WTC11 (cell line): Measurements from ENCODE around the gene MESP2. TPM values are rescaled to one million over a fixed set of nuclear protein-coding genes. Genes with fewer than 3 reads are reported as not detected.

ENCODE experiments used
- ATAC-seq: fragments of 200-7000 bp; cut with Tn5 transposase; 2 replicates; pipeline ENCODE4 v1.10.0; 2021; ENCODE audit warnings: mild to moderate bottlenecking, moderate library complexity
- CTCF ChIA-PET: fragments of 300-600 bp; sonication (Branson Sonifier 250); formaldehyde crosslinking; loops from one replicate; lab custom pipeline; 2021; ENCODE audit warnings: antibody characterized with exemption; lab: Charles Lee
- POLR2A ChIA-PET: fragments of 350-600 bp; sonication (Branson Sonifier 250); formaldehyde crosslinking; loops from one replicate; lab custom pipeline; 2021; ENCODE audit warnings: antibody characterized with exemption; lab: Charles Lee
- DNase-seq: peaks from one replicate; pipeline ENCODE4 v3.0.0; 2021; ENCODE audit warnings: low spot score
- H3K27ac Mint-ChIP-seq: 2 replicates; pipeline ENCODE4 v1.8.0; 2021; ENCODE audit warnings: mixed read lengths
- H3K27me3 Mint-ChIP-seq: 2 replicates; pipeline ENCODE4 v1.8.0; 2021; ENCODE audit warnings: low read depth, mild to moderate bottlenecking, moderate library complexity, mixed read lengths
- H3K36me3 Mint-ChIP-seq: 2 replicates; pipeline ENCODE4 v1.8.0; 2021; ENCODE audit warnings: mixed read lengths
- H3K4me1 Mint-ChIP-seq: 2 replicates; pipeline ENCODE4 v1.8.0; 2022; ENCODE audit warnings: mixed read lengths
- H3K4me3 Mint-ChIP-seq: 2 replicates; pipeline ENCODE4 v1.8.0; 2021; ENCODE audit warnings: mild to moderate bottlenecking, moderate library complexity, mixed read lengths
- H3K9me3 Mint-ChIP-seq: 2 replicates; pipeline ENCODE4 v1.8.0; 2021; ENCODE audit warnings: mixed read lengths
- ATF1 ChIP-seq: sonication (generic); formaldehyde crosslinking; IDR thresholded peaks from 2 replicates; pipeline ENCODE4 v1.8.1; 2023; ENCODE audit warnings: mild to moderate bottlenecking, moderate library complexity, missing genetic modification reagents
- HMGA2 ChIP-seq: fragments of 250-450 bp; sonication (Bioruptor Pico); IDR thresholded peaks from 2 replicates; pipeline ENCODE4 v1.4.0; 2021; ENCODE audit warnings: mild to moderate bottlenecking, moderate library complexity
- JAZF1 ChIP-seq: fragments of 250-450 bp; sonication (Bioruptor Pico); IDR thresholded peaks from 2 replicates; pipeline ENCODE4 v1.9.0; 2021; ENCODE audit warnings: moderate library complexity, mild to moderate bottlenecking, inconsistent platforms
- JUN ChIP-seq: sonication (generic); formaldehyde crosslinking; IDR thresholded peaks from 2 replicates; pipeline ENCODE4 v1.8.0; 2023; ENCODE audit warnings: mild to moderate bottlenecking, missing genetic modification reagents
- MYBL2 ChIP-seq: sonication (generic); formaldehyde crosslinking; IDR thresholded peaks from 2 replicates; pipeline ENCODE4 v1.8.1; 2023; ENCODE audit warnings: mild to moderate bottlenecking, moderate library complexity, missing genetic modification reagents
- NFE2L1 ChIP-seq: sonication (generic); formaldehyde crosslinking; IDR thresholded peaks from 2 replicates; pipeline ENCODE4 v1.8.1; 2023; ENCODE audit warnings: missing genetic modification reagents
- OVOL2 ChIP-seq: fragments of 250-450 bp; sonication (Bioruptor Pico); IDR thresholded peaks from 2 replicates; pipeline ENCODE4 v1.9.0; 2021; ENCODE audit warnings: mild to moderate bottlenecking, borderline replicate concordance
- PRRX2 ChIP-seq: fragments of 250-450 bp; sonication (Bioruptor Pico); IDR thresholded peaks from 2 replicates; pipeline ENCODE4 v1.8.0; 2021; ENCODE audit warnings: mild to moderate bottlenecking
- RORB ChIP-seq: fragments of 250-450 bp; sonication (Bioruptor Pico); IDR thresholded peaks from 2 replicates; pipeline ENCODE4 v1.9.0; 2021; ENCODE audit warnings: mild to moderate bottlenecking
- SMAD3 ChIP-seq: sonication (generic); formaldehyde crosslinking; IDR thresholded peaks from 2 replicates; pipeline ENCODE4 v1.8.0; 2022; ENCODE audit warnings: missing genetic modification reagents, mild to moderate bottlenecking, borderline replicate concordance
- SP1 ChIP-seq: sonication (generic); formaldehyde crosslinking; conservative IDR thresholded peaks from 2 replicates; pipeline ENCODE4 v1.8.1; 2022; ENCODE audit warnings: missing genetic modification reagents
- ZNF219 ChIP-seq: sonication (generic); formaldehyde crosslinking; IDR thresholded peaks from 2 replicates; pipeline ENCODE4 v1.8.0; 2023; ENCODE audit warnings: missing genetic modification reagents, mild to moderate bottlenecking, borderline replicate concordance
- ZNF263 ChIP-seq: sonication (generic); formaldehyde crosslinking; IDR thresholded peaks from 2 replicates; pipeline ENCODE4 v1.8.1; 2022; ENCODE audit warnings: low read depth, mild to moderate bottlenecking, moderate library complexity, missing genetic modification reagents
- ZNF416 ChIP-seq: fragments of 250-450 bp; sonication (Bioruptor Pico); IDR thresholded peaks from 2 replicates; pipeline ENCODE4 v1.9.0; 2021; ENCODE audit warnings: mild to moderate bottlenecking, inconsistent platforms
- ZNF671 ChIP-seq: fragments of 250-450 bp; sonication (Bioruptor Pico); IDR thresholded peaks from 2 replicates; pipeline ENCODE4 v1.8.0; 2021; ENCODE audit warnings: mild to moderate bottlenecking
- total RNA-seq: library from RNA; stranded (reverse); gene quantifications from 3 replicates; pipeline ENCODE4 v1.2.3, GENCODE V29; 2021
- TF ChIP-seq, protein P1 (sequence below): sonication (generic); formaldehyde crosslinking; IDR thresholded peaks from 2 replicates; pipeline ENCODE4 v1.8.1; 2023; ENCODE audit warnings: mild to moderate bottlenecking, missing genetic modification reagents
- TF ChIP-seq, protein P2 (sequence below): sonication (generic); formaldehyde crosslinking; IDR thresholded peaks from 2 replicates; pipeline ENCODE4 v1.8.1; 2023; ENCODE audit warnings: mild to moderate bottlenecking, missing genetic modification reagents
- TF ChIP-seq, protein P3 (sequence below): fragments of 250-450 bp; sonication (Bioruptor Pico); IDR thresholded peaks from 2 replicates; pipeline ENCODE4 v1.8.0; 2021; ENCODE audit warnings: mild to moderate bottlenecking
- TF ChIP-seq, protein P4 (sequence below): fragments of 250-450 bp; sonication (Bioruptor Pico); conservative IDR thresholded peaks from 2 replicates; pipeline ENCODE4 v1.9.0; 2021; ENCODE audit warnings: mild to moderate bottlenecking
- TF ChIP-seq, protein P5 (sequence below): sonication (generic); formaldehyde crosslinking; IDR thresholded peaks from 2 replicates; pipeline ENCODE4 v1.8.0; 2022; ENCODE audit warnings: mild to moderate bottlenecking, missing genetic modification reagents
- TF ChIP-seq, protein P6 (sequence below): sonication (generic); formaldehyde crosslinking; IDR thresholded peaks from 2 replicates; pipeline ENCODE4 v1.8.0; 2023; ENCODE audit warnings: missing genetic modification reagents, mild to moderate bottlenecking, borderline replicate concordance

Gene MESP2
- total RNA-seq, 1 experiment from 2014 or later, result 0.68 TPM

DNA sequence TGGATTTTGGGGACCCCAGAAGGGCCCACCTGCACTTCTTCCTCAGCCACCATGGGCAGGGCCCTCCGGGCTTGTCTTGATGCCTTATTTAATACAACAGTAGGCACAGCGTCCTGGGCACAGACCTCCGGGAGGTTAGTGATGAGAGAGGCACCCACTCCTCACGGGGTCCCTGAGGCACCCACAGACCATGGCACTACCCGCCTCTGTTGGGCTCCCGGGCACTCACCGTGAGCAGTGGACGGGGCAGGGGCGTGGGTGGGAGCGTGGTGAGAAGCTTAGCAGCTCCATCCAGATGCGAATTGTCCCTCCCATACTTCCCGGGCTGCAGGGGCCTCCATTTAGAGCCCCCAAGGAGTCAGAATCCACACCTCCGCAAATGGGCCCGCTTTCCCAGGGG, 317 bp upstream of the MESP2 start (continued):
- TF ChIP-seq, protein P1, sequence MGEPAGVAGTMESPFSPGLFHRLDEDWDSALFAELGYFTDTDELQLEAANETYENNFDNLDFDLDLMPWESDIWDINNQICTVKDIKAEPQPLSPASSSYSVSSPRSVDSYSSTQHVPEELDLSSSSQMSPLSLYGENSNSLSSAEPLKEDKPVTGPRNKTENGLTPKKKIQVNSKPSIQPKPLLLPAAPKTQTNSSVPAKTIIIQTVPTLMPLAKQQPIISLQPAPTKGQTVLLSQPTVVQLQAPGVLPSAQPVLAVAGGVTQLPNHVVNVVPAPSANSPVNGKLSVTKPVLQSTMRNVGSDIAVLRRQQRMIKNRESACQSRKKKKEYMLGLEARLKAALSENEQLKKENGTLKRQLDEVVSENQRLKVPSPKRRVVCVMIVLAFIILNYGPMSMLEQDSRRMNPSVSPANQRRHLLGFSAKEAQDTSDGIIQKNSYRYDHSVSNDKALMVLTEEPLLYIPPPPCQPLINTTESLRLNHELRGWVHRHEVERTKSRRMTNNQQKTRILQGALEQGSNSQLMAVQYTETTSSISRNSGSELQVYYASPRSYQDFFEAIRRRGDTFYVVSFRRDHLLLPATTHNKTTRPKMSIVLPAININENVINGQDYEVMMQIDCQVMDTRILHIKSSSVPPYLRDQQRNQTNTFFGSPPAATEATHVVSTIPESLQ (CRISPR knock-in tag), result no peak
- TF ChIP-seq, protein P2, sequence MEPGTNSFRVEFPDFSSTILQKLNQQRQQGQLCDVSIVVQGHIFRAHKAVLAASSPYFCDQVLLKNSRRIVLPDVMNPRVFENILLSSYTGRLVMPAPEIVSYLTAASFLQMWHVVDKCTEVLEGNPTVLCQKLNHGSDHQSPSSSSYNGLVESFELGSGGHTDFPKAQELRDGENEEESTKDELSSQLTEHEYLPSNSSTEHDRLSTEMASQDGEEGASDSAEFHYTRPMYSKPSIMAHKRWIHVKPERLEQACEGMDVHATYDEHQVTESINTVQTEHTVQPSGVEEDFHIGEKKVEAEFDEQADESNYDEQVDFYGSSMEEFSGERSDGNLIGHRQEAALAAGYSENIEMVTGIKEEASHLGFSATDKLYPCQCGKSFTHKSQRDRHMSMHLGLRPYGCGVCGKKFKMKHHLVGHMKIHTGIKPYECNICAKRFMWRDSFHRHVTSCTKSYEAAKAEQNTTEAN, result no peak
- TF ChIP-seq ZNF219 (CRISPR knock-in tag) (no peak), RORB (CRISPR knock-in tag) (no peak), NFE2L1 (no peak), JUN (no peak), OVOL2 (CRISPR knock-in tag) (no peak)
- TF ChIP-seq, protein P3, sequence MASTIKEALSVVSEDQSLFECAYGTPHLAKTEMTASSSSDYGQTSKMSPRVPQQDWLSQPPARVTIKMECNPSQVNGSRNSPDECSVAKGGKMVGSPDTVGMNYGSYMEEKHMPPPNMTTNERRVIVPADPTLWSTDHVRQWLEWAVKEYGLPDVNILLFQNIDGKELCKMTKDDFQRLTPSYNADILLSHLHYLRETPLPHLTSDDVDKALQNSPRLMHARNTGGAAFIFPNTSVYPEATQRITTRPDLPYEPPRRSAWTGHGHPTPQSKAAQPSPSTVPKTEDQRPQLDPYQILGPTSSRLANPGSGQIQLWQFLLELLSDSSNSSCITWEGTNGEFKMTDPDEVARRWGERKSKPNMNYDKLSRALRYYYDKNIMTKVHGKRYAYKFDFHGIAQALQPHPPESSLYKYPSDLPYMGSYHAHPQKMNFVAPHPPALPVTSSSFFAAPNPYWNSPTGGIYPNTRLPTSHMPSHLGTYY (CRISPR knock-in tag), result no peak
- TF ChIP-seq, protein P4, sequence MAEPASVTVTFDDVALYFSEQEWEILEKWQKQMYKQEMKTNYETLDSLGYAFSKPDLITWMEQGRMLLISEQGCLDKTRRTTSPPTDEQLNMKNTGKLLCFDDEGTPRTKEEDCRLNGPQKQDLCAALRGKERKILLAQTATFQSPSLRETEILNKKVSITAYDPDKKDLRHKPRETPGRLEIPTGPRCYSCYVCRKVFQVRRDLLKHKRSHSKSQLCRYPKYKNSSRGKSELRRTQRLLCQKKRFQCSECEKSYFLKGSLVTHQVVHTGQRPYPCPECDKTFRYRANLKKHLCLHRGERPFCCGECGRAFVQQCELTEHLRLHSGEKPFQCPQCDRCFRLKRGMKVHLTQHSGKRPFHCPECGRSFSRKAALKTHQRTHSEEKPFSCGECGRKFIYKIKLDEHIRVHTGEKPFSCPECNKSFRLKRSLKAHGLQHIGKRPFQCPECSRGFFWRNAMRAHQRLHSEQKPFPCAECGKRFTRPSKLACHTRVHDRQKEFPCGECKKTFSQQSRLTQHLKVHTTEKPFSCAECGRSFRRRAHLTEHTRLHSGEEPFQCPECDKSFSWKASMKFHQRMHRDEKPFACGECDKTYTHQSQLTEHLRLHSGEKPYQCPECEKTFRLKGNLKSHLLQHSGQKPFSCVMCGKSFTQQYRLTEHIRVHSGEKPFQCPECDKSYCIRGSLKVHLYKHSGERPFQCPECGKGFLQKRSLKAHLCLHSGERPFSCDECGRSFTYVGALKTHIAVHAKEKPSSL, result no peak
- TF ChIP-seq, protein P5, sequence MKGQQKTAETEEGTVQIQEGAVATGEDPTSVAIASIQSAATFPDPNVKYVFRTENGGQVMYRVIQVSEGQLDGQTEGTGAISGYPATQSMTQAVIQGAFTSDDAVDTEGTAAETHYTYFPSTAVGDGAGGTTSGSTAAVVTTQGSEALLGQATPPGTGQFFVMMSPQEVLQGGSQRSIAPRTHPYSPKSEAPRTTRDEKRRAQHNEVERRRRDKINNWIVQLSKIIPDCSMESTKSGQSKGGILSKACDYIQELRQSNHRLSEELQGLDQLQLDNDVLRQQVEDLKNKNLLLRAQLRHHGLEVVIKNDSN (CRISPR knock-in tag), result no peak
- TF ChIP-seq, protein P6, sequence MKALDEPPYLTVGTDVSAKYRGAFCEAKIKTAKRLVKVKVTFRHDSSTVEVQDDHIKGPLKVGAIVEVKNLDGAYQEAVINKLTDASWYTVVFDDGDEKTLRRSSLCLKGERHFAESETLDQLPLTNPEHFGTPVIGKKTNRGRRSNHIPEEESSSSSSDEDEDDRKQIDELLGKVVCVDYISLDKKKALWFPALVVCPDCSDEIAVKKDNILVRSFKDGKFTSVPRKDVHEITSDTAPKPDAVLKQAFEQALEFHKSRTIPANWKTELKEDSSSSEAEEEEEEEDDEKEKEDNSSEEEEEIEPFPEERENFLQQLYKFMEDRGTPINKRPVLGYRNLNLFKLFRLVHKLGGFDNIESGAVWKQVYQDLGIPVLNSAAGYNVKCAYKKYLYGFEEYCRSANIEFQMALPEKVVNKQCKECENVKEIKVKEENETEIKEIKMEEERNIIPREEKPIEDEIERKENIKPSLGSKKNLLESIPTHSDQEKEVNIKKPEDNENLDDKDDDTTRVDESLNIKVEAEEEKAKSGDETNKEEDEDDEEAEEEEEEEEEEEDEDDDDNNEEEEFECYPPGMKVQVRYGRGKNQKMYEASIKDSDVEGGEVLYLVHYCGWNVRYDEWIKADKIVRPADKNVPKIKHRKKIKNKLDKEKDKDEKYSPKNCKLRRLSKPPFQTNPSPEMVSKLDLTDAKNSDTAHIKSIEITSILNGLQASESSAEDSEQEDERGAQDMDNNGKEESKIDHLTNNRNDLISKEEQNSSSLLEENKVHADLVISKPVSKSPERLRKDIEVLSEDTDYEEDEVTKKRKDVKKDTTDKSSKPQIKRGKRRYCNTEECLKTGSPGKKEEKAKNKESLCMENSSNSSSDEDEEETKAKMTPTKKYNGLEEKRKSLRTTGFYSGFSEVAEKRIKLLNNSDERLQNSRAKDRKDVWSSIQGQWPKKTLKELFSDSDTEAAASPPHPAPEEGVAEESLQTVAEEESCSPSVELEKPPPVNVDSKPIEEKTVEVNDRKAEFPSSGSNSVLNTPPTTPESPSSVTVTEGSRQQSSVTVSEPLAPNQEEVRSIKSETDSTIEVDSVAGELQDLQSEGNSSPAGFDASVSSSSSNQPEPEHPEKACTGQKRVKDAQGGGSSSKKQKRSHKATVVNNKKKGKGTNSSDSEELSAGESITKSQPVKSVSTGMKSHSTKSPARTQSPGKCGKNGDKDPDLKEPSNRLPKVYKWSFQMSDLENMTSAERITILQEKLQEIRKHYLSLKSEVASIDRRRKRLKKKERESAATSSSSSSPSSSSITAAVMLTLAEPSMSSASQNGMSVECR (CRISPR knock-in tag), result no peak

DNA sequence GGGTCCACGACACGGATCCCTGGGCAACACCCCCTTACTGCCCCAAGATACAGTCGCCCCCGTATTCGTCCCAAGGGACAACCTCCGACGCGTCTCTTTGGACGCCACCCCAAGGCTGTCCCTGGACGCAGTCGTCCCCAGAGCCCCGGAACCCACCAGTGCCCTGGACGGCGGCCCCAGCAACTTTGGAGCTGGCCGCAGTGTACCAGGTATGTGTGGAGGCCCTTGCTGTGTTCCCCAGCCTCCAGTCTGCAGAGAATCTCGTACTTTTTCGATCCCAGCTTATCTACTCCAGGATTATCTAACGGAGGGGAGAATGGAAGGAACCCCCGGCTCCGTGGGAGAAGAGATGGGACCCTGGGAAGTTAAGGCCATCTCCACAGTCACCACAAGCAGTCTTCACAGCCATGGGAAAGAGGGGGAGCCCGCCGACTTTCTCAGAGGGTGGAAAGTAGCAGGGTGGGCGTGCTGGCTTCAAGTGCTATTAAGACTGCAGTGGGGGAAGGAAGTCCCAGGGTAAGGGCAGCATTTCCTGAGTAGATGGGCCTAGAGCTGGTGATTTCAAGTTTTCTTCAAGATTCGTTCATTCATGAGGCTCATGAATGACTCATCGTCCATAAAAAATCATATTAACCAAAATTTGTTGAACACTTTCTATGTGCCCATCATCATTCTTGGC, 1.1 kb downstream of the MESP2 start:
- peak; percentile 4; the same call in 1 of the 2 replicates for ATAC-seq
- H3K4me3 Mint-ChIP-seq, result peak overlapping the region; percentile 60
- POLR2A ChIA-PET, result interaction anchor here (0.6 kb wide), 1 partner anchor 10 kb away, joined by 3 read pairs; no protein-coding TSS in a partner anchor
- TF ChIP-seq MYBL2 (CRISPR knock-in tag) (no peak), SP1 (CRISPR knock-in tag) (no peak), ZNF416 (CRISPR knock-in tag) (no peak), ATF1 (CRISPR knock-in tag) (no peak), PRRX2 (no peak), ZNF671 (no peak), SMAD3 (CRISPR knock-in tag) (no peak), JAZF1 (CRISPR knock-in tag) (no peak), ZNF219 (CRISPR knock-in tag) (no peak), ZNF263 (CRISPR knock-in tag) (no peak), HMGA2 (no peak)
- TF ChIP-seq, protein P1 (CRISPR knock-in tag), result no peak

More for the DNA sequence above, 1.1 kb downstream of the MESP2 start:
- Mint-ChIP-seq H3K36me3 (no peaks in the 10 kb centered on the region), H3K4me1 (peaks cover 5% of the 10 kb centered on the region), H3K27me3 (peaks cover 42% of the 10 kb centered on the region), H3K27ac (no peak overlapping the region), H3K9me3 (no peaks in the 10 kb centered on the region)
- no peak for DNase-seq
- CTCF ChIA-PET, result interaction anchor here (0.6 to 2.5 kb wide), 8 partner anchors 16 to 194 kb away, joined by 3 to 17 read pairs (median 3); no protein-coding TSS in a partner anchor
